Measurements from ENCODE around the gene SGPP2.
"Not testable (repeated sequence)": the region's sequence is repeated elsewhere in the genome, so short reads cannot be mapped to it uniquely, and the experiment has no call there.

Gene SGPP2, protein sequence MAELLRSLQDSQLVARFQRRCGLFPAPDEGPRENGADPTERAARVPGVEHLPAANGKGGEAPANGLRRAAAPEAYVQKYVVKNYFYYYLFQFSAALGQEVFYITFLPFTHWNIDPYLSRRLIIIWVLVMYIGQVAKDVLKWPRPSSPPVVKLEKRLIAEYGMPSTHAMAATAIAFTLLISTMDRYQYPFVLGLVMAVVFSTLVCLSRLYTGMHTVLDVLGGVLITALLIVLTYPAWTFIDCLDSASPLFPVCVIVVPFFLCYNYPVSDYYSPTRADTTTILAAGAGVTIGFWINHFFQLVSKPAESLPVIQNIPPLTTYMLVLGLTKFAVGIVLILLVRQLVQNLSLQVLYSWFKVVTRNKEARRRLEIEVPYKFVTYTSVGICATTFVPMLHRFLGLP

DNA sequence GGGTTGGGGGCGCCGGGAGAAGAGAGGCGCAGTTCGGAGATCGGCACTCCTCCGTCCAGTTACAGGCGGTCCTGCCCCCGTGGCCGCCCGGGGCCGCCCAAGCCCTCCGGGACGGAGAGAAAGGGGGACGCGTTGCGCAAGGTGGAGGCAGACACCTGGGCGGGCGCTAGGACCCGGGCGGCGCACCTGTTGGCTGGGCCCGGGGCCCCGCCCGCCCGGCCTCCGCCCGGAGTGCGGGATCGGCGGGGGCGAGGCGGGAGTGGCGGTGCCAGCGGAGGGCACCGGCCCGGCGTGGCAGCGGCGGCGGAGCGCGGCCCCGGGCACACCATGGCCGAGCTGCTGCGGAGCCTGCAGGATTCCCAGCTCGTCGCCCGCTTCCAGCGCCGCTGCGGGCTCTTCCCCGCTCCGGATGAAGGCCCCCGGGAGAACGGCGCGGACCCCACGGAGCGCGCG, at the start of gene SGPP2:
Gene SGPP2 (plus strand): TSS at position 268 of the 453 bp plus-strand sequence. CDS start 60 bp downstream, at position 328.
- DNase-seq (ENCODE audit: low spot score) = peak; percentile 87

GRCh38 chr2:222375798-222376197, 48.5 kb upstream of the SGPP2 start:
- DNase-seq (ENCODE audit: low spot score) = no peak

- DNase-seq (ENCODE audit: low spot score) = no peak
Measured at GRCh38 chr2:222380456-222380855, 43.9 kb upstream of the SGPP2 start.

DNA sequence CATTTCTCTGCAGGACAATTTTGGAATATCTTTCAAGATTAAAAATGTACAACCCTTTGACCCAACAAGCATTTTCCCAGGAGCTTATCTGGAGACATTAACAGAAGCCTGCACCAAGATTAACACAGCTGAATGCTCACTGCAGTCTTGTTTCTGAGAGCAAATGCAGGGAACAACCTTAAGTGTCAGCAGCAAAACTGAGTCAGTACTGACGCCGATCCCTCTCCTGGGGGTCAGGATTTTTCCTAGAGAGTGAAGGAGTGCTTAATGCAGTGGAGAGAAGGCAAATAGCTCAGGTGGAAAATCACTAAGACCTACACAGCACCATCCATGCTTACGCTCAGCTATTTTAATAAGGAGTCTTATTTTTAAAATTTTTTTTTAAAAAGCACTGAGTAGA, 42.8 kb upstream of the SGPP2 start:
- no peak for DNase-seq (ENCODE audit: low spot score)

DNA sequence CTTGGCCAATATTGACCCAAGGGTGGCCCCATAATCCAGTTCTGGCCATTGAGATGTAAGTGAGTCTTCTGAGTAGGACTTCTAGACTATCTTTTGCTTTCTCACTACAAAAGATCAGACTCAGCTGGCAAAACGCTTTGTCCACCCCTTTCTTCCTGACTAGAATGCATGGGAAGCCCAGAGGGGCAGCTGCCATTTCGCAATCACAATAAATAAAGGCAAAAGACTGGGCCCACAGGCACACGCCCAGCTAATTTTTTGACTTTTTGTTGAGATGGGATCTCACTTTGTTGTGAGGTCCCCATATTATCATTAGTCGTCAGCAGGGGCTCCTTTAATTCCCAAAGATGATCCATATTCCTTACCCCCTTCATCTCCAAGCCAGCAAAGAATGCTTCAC, 41.1 kb upstream of the SGPP2 start:
- no peak for DNase-seq (ENCODE audit: low spot score)

- no peak for DNase-seq (ENCODE audit: low spot score)
Measured at GRCh38 chr2:222391743-222392285, 32.5 kb upstream of the SGPP2 start.

DNA sequence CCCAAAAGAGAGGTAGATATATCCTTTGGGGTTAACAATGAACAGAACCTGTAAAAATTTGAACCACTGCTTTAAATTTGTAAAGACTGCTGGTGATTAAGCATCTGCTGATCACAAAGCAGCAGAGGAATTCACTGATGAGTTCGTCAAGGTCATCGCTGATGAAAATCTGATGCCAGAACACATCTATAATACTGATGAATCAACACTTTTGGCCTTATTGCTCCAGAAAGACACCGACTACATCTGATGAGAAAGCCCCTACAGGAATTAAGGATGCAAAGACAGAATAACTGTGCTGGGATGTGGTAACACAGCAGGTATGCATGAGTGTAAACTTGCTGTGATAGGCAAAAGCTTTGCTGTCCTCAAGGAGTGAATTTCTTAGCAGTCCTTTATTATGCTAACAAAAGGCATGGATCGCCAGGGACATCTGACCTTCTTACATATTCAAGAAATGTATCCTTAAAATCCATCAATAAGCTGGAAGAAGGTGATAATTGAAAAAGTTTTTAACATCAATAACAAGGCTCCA, 30.5 kb upstream of the SGPP2 start:
- no peak for DNase-seq (ENCODE audit: low spot score)

- no peak for DNase-seq (ENCODE audit: low spot score)
Measured at GRCh38 chr2:222398446-222398885, 25.9 kb upstream of the SGPP2 start.

- no peak for DNase-seq (ENCODE audit: low spot score)
Measured at GRCh38 chr2:222399038-222399783, 25.1 kb upstream of the SGPP2 start.

DNA sequence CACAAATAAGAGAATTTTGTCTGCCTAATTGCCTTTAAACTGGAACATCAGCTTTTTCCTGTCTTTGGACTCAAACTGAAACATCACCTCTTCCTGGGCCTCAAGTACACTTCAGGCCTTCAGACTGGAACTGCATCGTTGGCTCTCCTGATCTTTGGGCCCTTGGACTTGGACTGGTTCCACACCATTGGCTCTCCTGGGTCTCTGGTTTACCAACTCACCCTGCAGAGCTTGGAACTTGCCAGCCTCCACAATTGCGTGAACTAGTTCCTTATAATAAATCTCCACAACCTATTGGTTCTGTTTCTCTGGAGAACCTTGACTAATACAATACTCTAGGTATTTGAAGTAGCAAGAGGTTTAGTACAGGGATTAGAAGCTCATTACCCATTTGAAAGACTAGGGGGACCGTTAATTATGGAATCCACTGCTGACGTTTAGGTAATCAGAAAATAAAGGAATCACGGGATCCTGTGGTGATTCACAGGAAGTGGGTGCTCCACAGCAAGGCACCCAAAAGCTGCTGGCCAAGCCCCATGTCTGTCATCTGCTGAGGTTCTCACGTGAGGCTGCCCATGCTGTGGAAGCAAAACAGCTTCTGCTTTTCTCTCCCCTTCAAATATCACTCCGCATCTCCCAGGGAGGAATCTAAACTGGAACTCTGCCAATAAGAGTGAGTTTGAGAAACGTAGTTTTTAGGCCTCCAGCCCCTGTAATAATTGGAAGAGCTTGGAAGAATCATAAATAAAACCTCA, 20.0 kb upstream of the SGPP2 start:
- no peak for DNase-seq (ENCODE audit: low spot score)

GRCh38 chr2:222408684-222409083, 15.7 kb upstream of the SGPP2 start:
- no peak for DNase-seq (ENCODE audit: low spot score)

DNA sequence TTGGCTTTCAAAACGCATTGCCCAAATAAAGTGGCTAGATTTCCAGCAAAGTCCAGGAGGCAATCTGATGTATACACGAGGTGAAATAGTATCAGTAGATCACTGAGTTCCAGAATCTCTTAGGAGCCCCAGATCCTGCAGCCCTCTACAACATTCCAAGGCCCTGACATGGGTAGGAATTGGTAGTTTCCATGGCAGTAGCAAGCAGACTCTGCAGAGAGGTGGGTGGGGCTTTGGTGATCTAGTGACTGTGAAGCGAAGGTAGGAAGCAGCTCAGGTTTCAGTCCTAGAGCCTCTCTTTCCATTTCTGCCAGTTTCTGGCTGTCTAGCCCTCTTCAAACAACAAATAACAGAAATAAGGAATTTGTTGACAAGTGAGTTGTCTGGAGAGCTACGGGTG, 13.8 kb upstream of the SGPP2 start:
- peak; percentile 76 for DNase-seq (ENCODE audit: low spot score)

- DNase-seq (ENCODE audit: low spot score) = not testable (repeated sequence)
Measured at GRCh38 chr2:222412334-222412733, 12.0 kb upstream of the SGPP2 start.

DNA sequence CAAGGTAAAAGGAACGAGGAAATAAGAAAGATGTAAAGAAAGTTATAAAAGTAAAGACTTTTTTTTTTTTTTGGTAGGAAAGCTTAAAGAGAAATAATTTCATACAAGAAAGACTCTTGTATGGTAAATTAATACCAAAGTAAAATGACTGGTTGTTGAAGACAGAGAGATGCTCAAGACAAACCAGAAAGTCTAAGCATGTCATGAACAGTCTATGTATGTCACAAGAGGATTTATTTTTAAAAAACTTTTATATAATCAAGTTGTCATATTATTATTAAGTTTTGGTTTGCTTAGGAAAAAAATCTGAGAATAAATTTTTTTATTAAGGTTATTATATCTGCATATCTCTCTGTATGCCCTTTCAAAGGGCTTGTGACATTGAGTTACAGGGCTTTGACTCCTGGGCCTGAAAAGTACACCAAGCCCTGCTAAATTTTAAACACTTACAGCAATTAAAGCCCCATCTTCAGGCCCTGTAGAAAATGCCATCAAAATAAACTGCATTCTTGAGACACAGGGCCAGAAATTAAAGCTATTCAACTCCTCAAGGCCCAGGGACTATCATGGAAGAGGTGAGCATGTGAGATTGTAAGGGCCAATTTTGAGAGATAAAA, 10.9 kb upstream of the SGPP2 start:
- no peak for DNase-seq (ENCODE audit: low spot score)

DNA sequence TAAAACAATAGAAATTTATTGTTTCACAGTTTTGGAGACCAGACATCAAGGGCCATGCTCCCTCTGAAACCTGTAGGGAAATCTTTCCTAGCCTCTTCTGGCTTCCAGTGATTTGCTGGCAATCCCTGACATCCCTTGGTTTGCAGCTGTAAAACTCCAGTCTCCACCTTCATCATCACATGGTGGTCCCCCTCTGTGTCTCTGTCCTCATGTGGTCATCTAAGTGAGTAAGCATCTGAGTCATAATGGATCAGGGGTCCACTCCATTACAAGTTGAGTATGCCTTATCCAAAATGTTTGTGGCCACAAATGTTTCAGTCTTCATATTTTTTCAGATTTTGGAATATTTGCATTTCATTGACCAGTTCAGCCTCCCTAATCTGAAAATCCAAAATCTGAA, 5.6 kb upstream of the SGPP2 start:
- no peak for DNase-seq (ENCODE audit: low spot score)

- no peak for DNase-seq (ENCODE audit: low spot score)
Measured at GRCh38 chr2:222420508-222420907, 3.8 kb upstream of the SGPP2 start.

DNA sequence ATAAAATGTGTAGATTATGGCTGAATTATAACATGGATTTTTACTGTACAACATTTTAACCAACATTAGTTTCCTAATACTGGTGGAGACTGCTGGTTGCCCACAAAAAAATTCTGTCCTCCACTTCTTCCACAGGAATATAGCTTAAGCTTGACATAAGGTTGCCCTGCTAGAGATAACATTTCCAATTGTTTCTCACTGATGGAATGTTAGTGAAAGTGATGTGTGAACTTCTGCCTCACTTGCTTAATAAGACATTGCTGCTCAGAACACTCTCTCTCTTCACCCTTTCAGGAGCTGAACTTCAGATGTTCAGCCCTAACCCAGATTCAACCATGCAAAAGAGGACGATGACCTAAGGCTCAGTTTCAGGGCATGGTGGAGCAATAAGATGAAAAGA, 2.7 kb upstream of the SGPP2 start:
- no peak for DNase-seq (ENCODE audit: low spot score)

DNA sequence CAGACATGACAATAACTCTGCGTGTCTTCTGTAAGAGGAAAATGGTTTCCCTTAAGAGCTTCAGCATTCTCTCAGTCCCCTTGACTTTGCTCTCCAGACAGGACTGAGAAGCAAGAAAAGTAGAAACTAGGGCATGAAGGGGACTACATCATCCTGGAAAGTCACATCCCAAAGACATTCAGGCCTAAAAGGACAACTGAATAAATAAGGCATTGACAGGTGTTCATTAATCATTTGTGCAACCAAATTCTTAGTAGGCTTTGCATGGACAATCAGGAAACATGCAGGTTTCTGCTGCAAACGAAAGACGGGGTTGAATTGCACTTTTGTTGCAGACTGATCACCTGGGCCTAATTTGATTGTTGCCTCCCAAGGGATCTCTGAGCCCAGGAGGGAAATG, 1.2 kb upstream of the SGPP2 start:
- no peak for DNase-seq (ENCODE audit: low spot score)

DNA sequence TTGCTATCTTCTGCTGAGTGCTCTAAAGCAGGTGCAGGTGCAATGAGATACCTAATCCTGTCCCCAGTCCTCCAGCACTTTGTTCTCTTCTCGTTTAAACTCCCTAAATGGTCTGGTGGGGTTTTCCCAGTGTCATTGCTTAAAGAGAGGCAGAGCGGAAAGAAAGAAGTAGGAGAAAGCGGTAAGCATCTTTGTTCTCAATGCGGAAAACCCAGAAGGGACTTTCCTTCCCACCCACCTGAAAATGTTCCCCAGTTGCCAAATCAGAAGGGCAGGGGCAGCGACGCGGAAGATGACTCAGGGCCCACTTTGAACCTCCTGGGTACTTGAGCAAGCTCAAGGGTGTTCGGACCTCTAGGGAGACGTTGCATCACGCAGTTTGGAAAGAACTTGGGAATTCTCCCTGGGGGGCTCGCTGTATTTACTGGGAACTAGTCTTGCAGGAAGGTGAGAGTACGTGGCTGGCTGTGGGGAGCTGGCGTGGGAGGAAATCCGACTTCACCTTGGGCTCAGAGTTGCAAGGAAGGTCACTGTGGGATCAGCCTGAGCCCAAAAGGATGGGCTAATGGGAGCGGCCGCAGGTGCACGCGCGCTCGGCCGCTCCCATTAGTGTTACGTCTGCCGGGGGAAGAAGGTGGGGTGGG, 589 bp upstream of the SGPP2 start:
- no peak for DNase-seq (ENCODE audit: low spot score)

DNA sequence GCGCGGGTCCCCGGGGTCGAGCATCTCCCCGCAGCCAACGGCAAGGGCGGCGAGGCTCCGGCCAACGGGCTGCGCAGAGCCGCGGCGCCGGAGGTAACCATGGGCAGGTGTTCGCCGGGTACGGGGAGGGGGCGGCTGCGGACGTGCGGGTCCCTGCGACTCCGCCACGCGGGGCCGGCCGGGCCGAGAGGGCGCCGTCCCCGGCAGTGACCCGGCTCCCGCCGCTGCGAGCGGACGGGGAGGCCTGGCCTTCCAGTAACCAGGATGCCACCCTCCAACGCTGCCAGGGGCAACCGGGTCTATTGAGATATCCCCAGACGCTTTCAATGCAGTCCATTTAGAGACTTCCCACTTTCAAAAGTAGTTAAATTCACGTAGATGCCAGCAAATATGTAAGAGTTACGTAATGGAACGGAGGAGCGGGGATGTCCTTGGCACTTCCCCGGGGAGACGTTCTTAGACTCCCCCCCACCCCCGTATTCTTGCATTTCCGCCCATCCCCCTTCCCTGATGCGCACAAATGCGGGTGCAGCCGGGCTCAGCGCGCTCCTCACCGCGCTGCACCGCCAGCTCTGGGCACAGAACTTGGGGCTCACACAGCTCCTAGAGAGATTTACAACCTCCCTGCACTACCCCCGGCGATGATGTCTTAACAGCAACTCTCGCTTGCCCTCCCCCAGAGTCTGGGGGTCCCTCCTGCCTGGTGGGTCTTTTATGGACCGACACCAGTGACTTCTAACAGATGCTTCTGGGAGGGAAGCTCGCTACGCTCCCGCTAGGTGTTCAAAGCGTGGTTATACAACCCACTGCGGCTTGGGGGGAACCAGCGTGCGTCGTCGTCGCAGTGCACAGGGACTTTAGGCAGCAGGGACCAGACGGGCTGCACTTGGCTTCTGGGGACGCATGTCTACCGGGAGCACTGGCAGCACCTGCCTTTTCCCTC, 657 bp downstream of the SGPP2 start:
- peak; percentile 49 for DNase-seq (ENCODE audit: low spot score)
